ENCODE data around the gene CSTPP1. TPM values are rescaled to one million over a fixed set of nuclear protein-coding genes. Genes with fewer than 3 reads are reported as not detected.

Gene CSTPP1
- total RNA-seq, 2 donors from 2014 or later: 23.4 to 27.6 TPM

DNA sequence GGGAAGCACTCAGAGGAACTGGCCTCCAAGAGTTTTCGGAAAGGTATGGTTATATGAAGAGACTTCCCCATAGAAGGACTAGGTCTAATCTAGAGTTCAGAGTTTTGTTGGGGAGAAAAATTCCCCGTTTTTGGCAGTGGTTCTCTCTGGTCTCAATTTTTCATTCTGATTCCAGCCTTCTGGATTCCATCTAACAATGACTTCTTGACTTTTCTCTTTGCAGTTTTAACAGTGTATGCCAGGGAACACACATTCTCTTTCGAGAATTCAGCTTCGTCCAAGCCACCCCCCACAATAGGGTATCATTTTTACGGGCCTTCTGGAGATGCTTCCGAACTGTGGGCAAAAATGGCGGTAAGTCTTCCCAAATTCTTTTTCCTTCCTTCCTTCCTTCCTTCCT is 115.6 kb downstream of the CSTPP1 start:
- Histone ChIP-seq H3K4me3 (no peak overlapping the region), H3K4me1 (ENCODE audit: control insufficient read depth in 1 of 2, low read depth in 2 of 2) (peaks cover 0 to 13% of the 10 kb centered on the region in 2 donors), H3K27me3 (replicated peaks; ENCODE audit: insufficient read depth) (no peaks in the 10 kb centered on the region), H3K27ac (no peak overlapping the region), H3K36me3 (no peaks in the 10 kb centered on the region), H3K9me3 (no peaks in the 10 kb centered on the region)
- ATAC-seq (ENCODE audit: insufficient number of reproducible peaks, low FRiP score, low read depth): no peak
- DNase-seq (ENCODE audit: low spot score): no peak
- TF ChIP-seq, protein P1, sequence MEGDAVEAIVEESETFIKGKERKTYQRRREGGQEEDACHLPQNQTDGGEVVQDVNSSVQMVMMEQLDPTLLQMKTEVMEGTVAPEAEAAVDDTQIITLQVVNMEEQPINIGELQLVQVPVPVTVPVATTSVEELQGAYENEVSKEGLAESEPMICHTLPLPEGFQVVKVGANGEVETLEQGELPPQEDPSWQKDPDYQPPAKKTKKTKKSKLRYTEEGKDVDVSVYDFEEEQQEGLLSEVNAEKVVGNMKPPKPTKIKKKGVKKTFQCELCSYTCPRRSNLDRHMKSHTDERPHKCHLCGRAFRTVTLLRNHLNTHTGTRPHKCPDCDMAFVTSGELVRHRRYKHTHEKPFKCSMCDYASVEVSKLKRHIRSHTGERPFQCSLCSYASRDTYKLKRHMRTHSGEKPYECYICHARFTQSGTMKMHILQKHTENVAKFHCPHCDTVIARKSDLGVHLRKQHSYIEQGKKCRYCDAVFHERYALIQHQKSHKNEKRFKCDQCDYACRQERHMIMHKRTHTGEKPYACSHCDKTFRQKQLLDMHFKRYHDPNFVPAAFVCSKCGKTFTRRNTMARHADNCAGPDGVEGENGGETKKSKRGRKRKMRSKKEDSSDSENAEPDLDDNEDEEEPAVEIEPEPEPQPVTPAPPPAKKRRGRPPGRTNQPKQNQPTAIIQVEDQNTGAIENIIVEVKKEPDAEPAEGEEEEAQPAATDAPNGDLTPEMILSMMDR (IDR thresholded peaks at IDR 0.05): no peak

DNA sequence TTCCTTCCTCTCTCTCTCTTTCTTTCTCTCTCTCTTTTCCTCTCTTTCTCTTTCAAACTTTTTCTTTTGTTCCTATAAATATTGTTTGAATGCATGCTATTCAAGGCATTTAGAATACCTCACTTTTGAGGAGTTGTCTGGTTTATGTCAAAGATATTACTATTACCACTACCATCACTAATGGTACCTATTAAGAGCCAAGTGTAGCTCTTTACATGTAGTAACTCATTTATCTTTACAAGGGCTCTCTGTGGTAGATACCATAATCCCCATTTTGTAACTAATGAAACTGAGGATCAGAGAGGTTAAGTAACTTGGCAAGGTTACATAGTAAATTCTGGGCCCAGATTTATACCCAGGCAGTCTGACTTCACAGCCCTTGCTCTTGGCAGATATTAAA is 116.0 kb downstream of the CSTPP1 start:
- H3K4me3 ChIP-seq: no peak overlapping the region
- H3K27ac ChIP-seq: no peak overlapping the region

DNA sequence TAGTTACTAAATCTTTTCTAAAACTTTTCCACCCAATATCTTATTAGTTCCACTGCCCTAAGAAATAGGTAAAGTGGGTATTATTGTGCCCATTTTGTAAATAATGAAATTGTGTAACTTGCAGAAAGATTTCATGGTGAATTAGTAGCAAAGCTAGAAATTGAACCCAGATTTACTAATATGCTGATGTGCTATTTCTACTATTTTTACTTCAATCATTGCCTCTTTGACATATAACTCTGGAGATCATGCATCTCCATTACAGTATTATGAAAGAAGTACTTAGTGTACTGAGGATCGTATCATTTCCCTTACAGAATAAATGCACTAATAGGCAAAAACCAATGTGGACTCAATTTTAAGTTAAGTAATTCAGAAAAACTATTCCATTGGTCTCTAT is 119.0 kb downstream of the CSTPP1 start:
- H3K27ac ChIP-seq: no peak overlapping the region
- H3K4me3 ChIP-seq: no peak overlapping the region
- H3K4me1 ChIP-seq (ENCODE audit: control insufficient read depth in 1 of 2, low read depth in 2 of 2): peaks cover 0 to 13% of the 10 kb centered on the region in 2 donors
- DNase-seq (ENCODE audit: low spot score) (no peak), ATAC-seq (ENCODE audit: insufficient number of reproducible peaks, low FRiP score, low read depth) (no peak)
- TF ChIP-seq, protein P1 (IDR thresholded peaks at IDR 0.05): no peak
- H3K27me3 ChIP-seq (replicated peaks; ENCODE audit: insufficient read depth): no peaks in the 10 kb centered on the region
- H3K9me3 ChIP-seq: no peaks in the 10 kb centered on the region
- H3K36me3 ChIP-seq: no peaks in the 10 kb centered on the region

More for the DNA sequence above, 116.0 kb downstream of the CSTPP1 start:
- TF ChIP-seq, protein P1 (IDR thresholded peaks at IDR 0.05): no peak
- no peaks in the 10 kb centered on the region for H3K27me3 ChIP-seq (replicated peaks; ENCODE audit: insufficient read depth)
- H3K36me3 ChIP-seq: no peaks in the 10 kb centered on the region
- H3K9me3 ChIP-seq: no peaks in the 10 kb centered on the region
- peaks cover 0 to 13% of the 10 kb centered on the region in 2 donors for H3K4me1 ChIP-seq (ENCODE audit: control insufficient read depth in 1 of 2, low read depth in 2 of 2)
- DNase-seq (ENCODE audit: low spot score) (no peak), ATAC-seq (ENCODE audit: insufficient number of reproducible peaks, low FRiP score, low read depth) (no peak)

DNA sequence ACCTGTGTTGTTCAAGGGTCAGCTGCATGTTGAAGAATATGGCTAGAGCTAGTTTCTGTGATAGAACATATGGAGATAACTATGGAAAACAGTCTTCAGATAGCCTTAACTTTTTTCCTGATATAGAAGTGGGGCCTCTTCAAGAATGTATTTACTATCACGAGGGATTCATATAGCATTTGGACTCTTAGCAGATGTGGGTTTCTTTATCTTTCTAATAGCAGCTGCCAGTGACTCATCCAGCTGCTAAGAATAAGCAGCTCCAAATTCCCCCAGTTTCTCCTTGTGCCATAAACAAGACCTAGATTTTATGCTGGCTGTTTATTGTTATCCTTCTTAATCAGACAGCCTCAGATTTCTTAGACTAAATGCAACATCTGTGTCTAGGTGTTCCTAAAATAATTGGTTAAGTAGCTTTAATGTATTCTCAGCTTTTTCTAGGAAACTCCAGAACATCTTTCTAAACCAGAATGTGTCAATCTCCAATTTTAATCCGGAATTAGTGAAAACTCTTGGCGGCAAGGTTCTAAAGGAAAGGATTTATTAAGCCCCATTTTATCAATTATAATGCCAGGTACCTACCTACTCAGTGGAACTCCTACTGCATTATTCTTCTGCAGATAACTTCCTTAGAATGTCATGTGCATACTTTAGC is 119.8 kb downstream of the CSTPP1 start:
- no peaks in the 10 kb centered on the region for H3K9me3 ChIP-seq
- peaks cover 0 to 5% of the 10 kb centered on the region in 2 donors for H3K4me1 ChIP-seq (ENCODE audit: control insufficient read depth in 1 of 2, low read depth in 2 of 2)
- H3K4me3 ChIP-seq: no peak overlapping the region
- H3K36me3 ChIP-seq: no peaks in the 10 kb centered on the region
- ATAC-seq (ENCODE audit: insufficient number of reproducible peaks, low FRiP score, low read depth): no peak
- H3K27me3 ChIP-seq (replicated peaks; ENCODE audit: insufficient read depth): no peaks in the 10 kb centered on the region
- TF ChIP-seq, protein P1 (IDR thresholded peaks at IDR 0.05): no peak
- no peak overlapping the region for H3K27ac ChIP-seq
- DNase-seq (ENCODE audit: low spot score): no peak

DNA sequence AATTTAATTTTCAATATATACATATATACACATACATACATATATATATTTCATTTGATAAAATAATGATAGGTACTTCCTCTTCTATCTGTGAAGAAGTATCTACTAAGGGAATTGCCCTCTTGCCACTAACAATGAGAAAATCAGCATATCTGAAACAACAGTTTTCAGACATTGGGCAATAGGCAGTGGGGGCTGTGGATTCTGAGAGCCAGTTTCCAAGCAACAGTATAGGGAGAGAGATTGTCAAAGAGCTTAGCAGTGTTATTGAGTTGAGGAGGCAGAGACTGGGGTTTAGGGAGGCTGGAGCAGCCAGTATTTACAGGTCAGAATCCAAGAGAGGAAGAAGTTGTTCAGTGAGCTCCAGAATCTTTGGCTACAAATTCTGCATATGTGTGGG is 120.8 kb downstream of the CSTPP1 start:
- Histone ChIP-seq H3K4me1 (ENCODE audit: control insufficient read depth in 1 of 2, low read depth in 2 of 2) (no peaks in the 10 kb centered on the region), H3K4me3 (no peak overlapping the region), H3K36me3 (no peaks in the 10 kb centered on the region), H3K27me3 (replicated peaks; ENCODE audit: insufficient read depth) (no peaks in the 10 kb centered on the region), H3K27ac (no peak overlapping the region), H3K9me3 (no peaks in the 10 kb centered on the region)
- no peak for DNase-seq (ENCODE audit: low spot score)
- TF ChIP-seq, protein P1 (IDR thresholded peaks at IDR 0.05): no peak
- no peak for ATAC-seq (ENCODE audit: insufficient number of reproducible peaks, low FRiP score, low read depth)
